C4-2B (cell line): Measurements from ENCODE around the gene NME1.

Source experiments
- CTCF ChIP-seq: fragments of 450-650 bp; conservative IDR thresholded peaks from 2 replicates; pipeline ENCODE4 v1.5.1; 2017; ENCODE audit warnings: mild to moderate bottlenecking
- ZFX ChIP-seq: fragments of 450-650 bp; IDR thresholded peaks from 2 replicates; pipeline ENCODE4 v1.6.1; 2017

GRCh38 chr17:51189162-51189561 is 35.8 kb downstream of the NME1 start:
- TF ChIP-seq CTCF (no peak), ZFX (no peak)
